ENCODE data around the gene RAP1GDS1.

GRCh38 chr4:98298022-98298421 is 36.8 kb downstream of the RAP1GDS1 start:
- TF ChIP-seq POLR2A (IDR thresholded peaks at IDR 0.05) (no peak), CTCF (IDR thresholded peaks at IDR 0.05) (no peak)
